PFSK-1 (cell line): ENCODE results near the gene PPP1R10.

Experiments
- FOXP2 ChIP-seq: optimal IDR thresholded peaks from 2 replicates; pipeline ENCODE3; 2011; ENCODE audit warnings: borderline replicate concordance, control low read depth, inconsistent platforms; ENCODE audit not compliant: insufficient read depth; ENCODE audit errors: extremely low read length, extremely low read depth
- POLR2AphosphoS5 ChIP-seq: IDR thresholded peaks from 2 replicates; pipeline ENCODE4 v1.6.1; 2012; ENCODE audit warnings: low read depth, mild to moderate bottlenecking, control low read depth, low read length, moderate library complexity
- SIN3A ChIP-seq: IDR thresholded peaks from 2 replicates; pipeline ENCODE4 v1.6.1; 2012; ENCODE audit warnings: mild to moderate bottlenecking, low read length, moderate library complexity, borderline replicate concordance; ENCODE audit not compliant: insufficient read depth
- TAF1 ChIP-seq: IDR thresholded peaks from 2 replicates; pipeline ENCODE4 v1.6.1; 2012; ENCODE audit warnings: low read length, control low read depth, borderline replicate concordance; ENCODE audit not compliant: insufficient read depth
- TF ChIP-seq, protein P1 (sequence below), 2 experiments: IDR thresholded peaks; 2 replicates each; pipeline versions ENCODE4 v1.6.1 to v1.8.0; 2011 to 2012; ENCODE audit warnings: low read depth in 2 of 2, low read length in 2 of 2, control low read depth in 1 of 2, inconsistent platforms in 1 of 2, mild to moderate bottlenecking in 1 of 2, moderate library complexity in 1 of 2; ENCODE audit not compliant: insufficient read depth in 1 of 2

Gene PPP1R10

DNA sequence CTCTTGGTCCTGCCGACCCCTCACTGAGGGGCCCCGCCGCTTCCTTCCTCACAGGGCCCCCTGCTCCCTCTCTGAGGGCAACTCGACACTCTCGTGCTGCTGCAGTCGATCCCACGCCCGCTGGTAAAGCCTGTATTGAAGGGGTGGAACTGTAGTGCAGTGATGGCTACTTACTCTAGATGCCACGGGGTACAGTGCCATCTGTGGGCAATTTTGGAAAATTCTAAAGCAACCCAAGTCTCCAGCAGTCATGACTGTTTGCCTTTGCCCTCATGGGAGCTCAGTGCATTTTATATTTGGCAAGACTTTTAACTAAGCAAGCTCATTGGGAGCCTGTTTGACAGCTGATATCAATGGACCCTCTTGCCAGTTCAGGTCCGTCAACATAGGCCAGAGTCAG is 23.4 kb upstream of the PPP1R10 start:
- no peak for TF ChIP-seq FOXP2
- TF ChIP-seq SIN3A, result no peak
- no peak for TF ChIP-seq POLR2AphosphoS5
- TF ChIP-seq, protein P1, sequence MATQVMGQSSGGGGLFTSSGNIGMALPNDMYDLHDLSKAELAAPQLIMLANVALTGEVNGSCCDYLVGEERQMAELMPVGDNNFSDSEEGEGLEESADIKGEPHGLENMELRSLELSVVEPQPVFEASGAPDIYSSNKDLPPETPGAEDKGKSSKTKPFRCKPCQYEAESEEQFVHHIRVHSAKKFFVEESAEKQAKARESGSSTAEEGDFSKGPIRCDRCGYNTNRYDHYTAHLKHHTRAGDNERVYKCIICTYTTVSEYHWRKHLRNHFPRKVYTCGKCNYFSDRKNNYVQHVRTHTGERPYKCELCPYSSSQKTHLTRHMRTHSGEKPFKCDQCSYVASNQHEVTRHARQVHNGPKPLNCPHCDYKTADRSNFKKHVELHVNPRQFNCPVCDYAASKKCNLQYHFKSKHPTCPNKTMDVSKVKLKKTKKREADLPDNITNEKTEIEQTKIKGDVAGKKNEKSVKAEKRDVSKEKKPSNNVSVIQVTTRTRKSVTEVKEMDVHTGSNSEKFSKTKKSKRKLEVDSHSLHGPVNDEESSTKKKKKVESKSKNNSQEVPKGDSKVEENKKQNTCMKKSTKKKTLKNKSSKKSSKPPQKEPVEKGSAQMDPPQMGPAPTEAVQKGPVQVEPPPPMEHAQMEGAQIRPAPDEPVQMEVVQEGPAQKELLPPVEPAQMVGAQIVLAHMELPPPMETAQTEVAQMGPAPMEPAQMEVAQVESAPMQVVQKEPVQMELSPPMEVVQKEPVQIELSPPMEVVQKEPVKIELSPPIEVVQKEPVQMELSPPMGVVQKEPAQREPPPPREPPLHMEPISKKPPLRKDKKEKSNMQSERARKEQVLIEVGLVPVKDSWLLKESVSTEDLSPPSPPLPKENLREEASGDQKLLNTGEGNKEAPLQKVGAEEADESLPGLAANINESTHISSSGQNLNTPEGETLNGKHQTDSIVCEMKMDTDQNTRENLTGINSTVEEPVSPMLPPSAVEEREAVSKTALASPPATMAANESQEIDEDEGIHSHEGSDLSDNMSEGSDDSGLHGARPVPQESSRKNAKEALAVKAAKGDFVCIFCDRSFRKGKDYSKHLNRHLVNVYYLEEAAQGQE (IDR thresholded peaks at IDR 0.05; ENCODE audit: insufficient read depth in 1 of 2, low read depth in 2 of 2, low read length in 2 of 2), result no peak
- no peak for TF ChIP-seq TAF1

- TF ChIP-seq TAF1, result no peak
- TF ChIP-seq FOXP2, result no peak
- no peak for TF ChIP-seq POLR2AphosphoS5
- TF ChIP-seq, protein P1 (IDR thresholded peaks at IDR 0.05; ENCODE audit: insufficient read depth in 1 of 2, low read depth in 2 of 2, low read length in 2 of 2), result no peak
- TF ChIP-seq SIN3A, result no peak
Measured at GRCh38 chr6:30635834-30636233, 18.8 kb upstream of the PPP1R10 start.

- TF ChIP-seq, protein P1 (IDR thresholded peaks at IDR 0.05; ENCODE audit: insufficient read depth in 1 of 2, low read depth in 2 of 2, low read length in 2 of 2), result no peak
- TF ChIP-seq FOXP2, result no peak
- TF ChIP-seq TAF1, result no peak
- peak; percentile 44; the same call in 1 of the 2 replicates for TF ChIP-seq SIN3A
- TF ChIP-seq POLR2AphosphoS5, result peak; percentile 85
Measured at GRCh38 chr6:30626484-30627366, 9.7 kb upstream of the PPP1R10 start, which contains the start of gene ATAT1. TSS of gene ATAT1 (plus strand) at chr6:30626874.

DNA sequence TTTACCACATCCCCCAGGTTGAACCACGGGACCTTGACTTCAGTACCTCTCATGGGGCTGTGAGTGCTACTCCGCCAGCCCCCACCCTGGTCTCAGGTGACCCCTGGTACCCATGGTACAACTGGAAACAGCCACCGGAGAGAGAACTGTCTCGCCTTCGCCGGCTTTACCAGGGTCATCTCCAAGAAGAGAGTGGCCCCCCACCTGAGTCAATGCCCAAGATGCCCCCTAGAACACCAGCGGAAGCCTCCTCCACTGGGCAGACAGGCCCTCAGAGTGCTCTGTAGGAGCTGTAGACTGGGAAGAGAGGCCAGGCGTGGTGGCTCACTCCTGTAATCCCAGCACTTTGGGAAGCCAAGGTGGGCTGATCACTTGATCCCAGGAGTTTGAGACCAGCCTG is 8.5 kb upstream of the PPP1R10 start:
- no peak for TF ChIP-seq SIN3A
- TF ChIP-seq TAF1, result no peak
- TF ChIP-seq, protein P1 (IDR thresholded peaks at IDR 0.05; ENCODE audit: insufficient read depth in 1 of 2, low read depth in 2 of 2, low read length in 2 of 2), result no peak
- TF ChIP-seq FOXP2, result no peak
- no peak for TF ChIP-seq POLR2AphosphoS5
